ENCODE data around the gene ADORA1. TPM values are rescaled to one million over a fixed set of nuclear protein-coding genes. Genes with fewer than 3 reads are reported as not detected.

Gene ADORA1
- total RNA-seq, 1 donor from 2014 or later: not detected

- intact Hi-C loops (cut with micrococcal nuclease): no loop called here
Observed at GRCh38 chr1:203210350-203210749, 82.8 kb downstream of the ADORA1 start.

- intact Hi-C loops (cut with micrococcal nuclease): no loop called here
Observed at GRCh38 chr1:203210988-203211387, 83.5 kb downstream of the ADORA1 start.

GRCh38 chr1:203211812-203212211 is 84.3 kb downstream of the ADORA1 start:
- intact Hi-C loops (cut with micrococcal nuclease): no loop called here

- intact Hi-C loops (cut with micrococcal nuclease): no loop called here
Observed at GRCh38 chr1:203213126-203213525, 85.6 kb downstream of the ADORA1 start.

- intact Hi-C loops (cut with micrococcal nuclease): no loop called here
Observed at GRCh38 chr1:203214871-203215270, 87.3 kb downstream of the ADORA1 start.

GRCh38 chr1:203215573-203215972 is 88.0 kb downstream of the ADORA1 start:
- intact Hi-C loops (cut with micrococcal nuclease): no loop called here

GRCh38 chr1:203216274-203217138 is 89.0 kb downstream of the ADORA1 start:
- intact Hi-C loops (cut with micrococcal nuclease): loop anchor here (1.0 kb wide), 3 partner anchors 98 to 217 kb away; no protein-coding TSS in a partner anchor

Other genes with a start within 250 kb of the ADORA1 start
- 16.1 and 17.0 TPM in 2 replicates for gene RABIF, start 238.6 kb upstream of the ADORA1 start, total RNA-seq
- 25.6 and 29.2 TPM in 2 replicates for gene KLHL12, start 200.5 kb upstream of the ADORA1 start, total RNA-seq
- 73.2 and 78.5 TPM in 2 replicates for gene ADIPOR1, start 169.4 kb upstream of the ADORA1 start, total RNA-seq
- 25.3 and 30.1 TPM in 2 replicates for gene CYB5R1, start 160.5 kb upstream of the ADORA1 start, total RNA-seq
- 66.3 and 70.7 TPM in 2 replicates for gene TMEM183A, start 120.4 kb upstream of the ADORA1 start, total RNA-seq
- gene PPFIA4, start 101.2 kb upstream of the ADORA1 start, total RNA-seq: 6.4 and 7.9 TPM in 2 replicates
- gene MYOG, start 41.7 kb upstream of the ADORA1 start, total RNA-seq: not detected in 2 replicates
- gene MYBPH, start 48.1 kb downstream of the ADORA1 start, total RNA-seq: not detected in 2 replicates
- not detected in 2 replicates for gene CHI3L1, start 59.0 kb downstream of the ADORA1 start, total RNA-seq
- 0.27 and 0.41 TPM in 2 replicates for gene CHIT1, start 101.9 kb downstream of the ADORA1 start, total RNA-seq
- 170 and 175 TPM in 2 replicates for gene BTG2, start 177.8 kb downstream of the ADORA1 start, total RNA-seq
- 0.15 and 0.39 TPM in 2 replicates for gene FMOD, start 223.4 kb downstream of the ADORA1 start, total RNA-seq